Naive thymus-derived CD8-positive, alpha-beta T cell (primary cell): Measurements from ENCODE around the gene APBA1. TPM values are rescaled to one million over a fixed set of nuclear protein-coding genes. Genes with fewer than 3 reads are reported as not detected.
A peak's percentile ranks its signal among the peaks of the same experiment; 100 is the strongest.

Experiments used
- ATAC-seq, 2 donors: fragments of 150-1000 bp; cut with Tn5 transposase in 1 of 2; sonication (Bioruptor Pico), chemical (Tn5 transposase) in 1 of 2; 1 replicate in 1 of 2; 2 replicates in 1 of 2; pipeline ENCODE4 v1.10.0; 2021; ENCODE audit warnings: mild to moderate bottlenecking in 2 of 2, moderate library complexity in 2 of 2
- POLR2A ChIA-PET: fragments of 350-600 bp; sonication (Branson Sonifier 250); formaldehyde crosslinking; loops from one replicate; lab custom pipeline; 2021; ENCODE audit warnings: antibody characterized with exemption; lab: Charles Lee
- DNase-seq, 10 donors: peaks; one replicate each; pipeline versions ENCODE4 v3.0.0 to v3.0.0-alpha.2; 2020 to 2022
- H3K27ac Mint-ChIP-seq, 10 donors: one replicate each; pipeline ENCODE4 v1.8.0; 2020 to 2022; ENCODE audit warnings: mild to moderate bottlenecking in 10 of 10, mixed read lengths in 10 of 10, moderate library complexity in 4 of 10, inconsistent platforms in 1 of 10
- H3K27me3 Mint-ChIP-seq, 5 donors: one replicate each; pipeline ENCODE4 v1.8.0; 2021 to 2022; ENCODE audit warnings: mixed read lengths in 5 of 5
- H3K36me3 Mint-ChIP-seq, 3 donors: one replicate each; pipeline ENCODE4 v1.8.0; 2020 to 2022; ENCODE audit warnings: mixed read lengths in 3 of 3, mild to moderate bottlenecking in 2 of 3, inconsistent platforms in 1 of 3
- H3K4me1 Mint-ChIP-seq, 4 donors: one replicate each; pipeline ENCODE4 v1.8.0; 2021 to 2022; ENCODE audit warnings: mixed read lengths in 4 of 4
- H3K4me3 Mint-ChIP-seq, 10 donors: one replicate each; pipeline ENCODE4 v1.8.0; 2020 to 2022; ENCODE audit warnings: mild to moderate bottlenecking in 10 of 10, mixed read lengths in 10 of 10, moderate library complexity in 6 of 10, inconsistent platforms in 1 of 10
- H3K9me3 Mint-ChIP-seq, 9 donors: one replicate each; pipeline ENCODE4 v1.8.0; 2020 to 2022; ENCODE audit warnings: mixed read lengths in 9 of 9, mild to moderate bottlenecking in 3 of 9, inconsistent platforms in 1 of 9, moderate library complexity in 1 of 9
- polyA plus RNA-seq, 3 donors: library from polyadenylated mRNA; unstranded; fragments of 300-500 nt; fragmentation: Illumina TruSeq; gene quantifications; one replicate each; pipeline ENCODE4 v1.2.3, GENCODE V29; 2021
- total RNA-seq, 8 experiments: library from RNA in 2 of 8; stranded (reverse) in 2 of 8; gene quantifications; one replicate each; pipeline ENCODE4 v1.2.3 and lab custom pipeline; 2021 to 2026

The APBA1 gene
- total and polyA plus RNA-seq, 5 experiments from 2014 or later = 0.03 to 1.2 (median 0.49) TPM; not detected in 2

DNA sequence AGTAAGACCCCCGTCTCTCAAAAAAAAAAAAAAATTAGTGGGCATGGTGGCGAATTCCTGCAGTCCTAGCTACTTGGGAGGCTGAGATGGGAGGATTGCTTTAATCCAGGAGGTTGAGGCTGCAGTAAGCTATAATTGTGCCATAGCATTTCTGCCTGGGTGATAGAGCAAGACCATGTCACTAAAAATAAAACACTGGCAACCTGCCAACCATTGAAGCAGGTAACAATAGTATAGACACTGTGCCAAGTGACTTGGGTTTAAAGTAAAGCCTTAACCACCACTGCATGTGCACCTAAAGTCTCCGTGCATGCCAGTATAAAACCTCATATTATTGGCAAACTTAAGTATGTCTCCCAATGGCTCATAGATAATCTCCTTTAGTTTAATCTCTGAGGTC lies 3.4 kb upstream of the APBA1 start:
- Mint-ChIP-seq H3K4me1 (peaks cover 5 to 22% (median 14%) of the 10 kb centered on the region in 4 donors), H3K27me3 (peaks cover 0 to 16% (median 7%) of the 10 kb centered on the region in 5 donors), H3K36me3 (no peaks in the 10 kb centered on the region), H3K27ac (no peak overlapping the region), H3K4me3 (no peak overlapping the region), H3K9me3 (peaks cover 0 to 2% (median 0%) of the 10 kb centered on the region in 9 donors)
- no peak for DNase-seq
- no peak for ATAC-seq
- POLR2A ChIA-PET = no interaction called here

DNA sequence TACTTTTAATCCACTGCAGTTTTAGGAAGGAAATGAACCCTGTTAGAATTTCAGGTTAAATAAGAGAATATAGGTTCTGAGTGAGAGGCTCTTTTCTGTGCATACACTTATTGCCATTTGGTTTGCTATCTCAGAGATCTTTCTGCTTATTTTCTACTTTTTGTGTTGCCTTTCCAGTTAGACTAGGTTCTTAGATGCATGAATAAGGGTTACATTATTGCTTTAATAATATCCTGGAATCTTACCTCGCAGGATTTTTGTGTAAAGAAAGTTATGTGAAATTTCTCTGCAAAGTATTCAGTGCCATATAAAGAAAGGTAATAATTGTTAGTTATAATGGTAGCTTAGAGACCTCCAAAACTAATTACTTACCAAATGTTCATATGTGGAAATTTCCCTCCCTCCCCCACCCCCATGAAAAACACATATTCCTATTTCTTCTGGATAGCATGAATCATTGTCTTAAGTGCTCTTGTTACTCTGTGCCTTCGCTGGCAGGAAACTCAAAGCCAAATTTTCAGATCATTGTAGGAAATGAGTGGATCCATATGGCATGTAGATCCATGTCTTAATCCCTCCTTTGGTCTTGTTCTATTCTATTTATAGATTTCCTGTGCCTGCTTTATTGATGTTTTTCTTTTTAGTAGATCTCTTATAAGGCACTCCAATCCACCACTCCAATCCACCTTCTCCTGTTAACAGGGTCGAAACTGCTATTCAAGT lies 2.7 kb upstream of the APBA1 start:
- H3K27me3 Mint-ChIP-seq = peaks cover 0 to 21% (median 7%) of the 10 kb centered on the region in 5 donors
- H3K27ac Mint-ChIP-seq = peak overlapping the region in 4 of 10 donors; percentile 3 to 73 (median 14)

DNA sequence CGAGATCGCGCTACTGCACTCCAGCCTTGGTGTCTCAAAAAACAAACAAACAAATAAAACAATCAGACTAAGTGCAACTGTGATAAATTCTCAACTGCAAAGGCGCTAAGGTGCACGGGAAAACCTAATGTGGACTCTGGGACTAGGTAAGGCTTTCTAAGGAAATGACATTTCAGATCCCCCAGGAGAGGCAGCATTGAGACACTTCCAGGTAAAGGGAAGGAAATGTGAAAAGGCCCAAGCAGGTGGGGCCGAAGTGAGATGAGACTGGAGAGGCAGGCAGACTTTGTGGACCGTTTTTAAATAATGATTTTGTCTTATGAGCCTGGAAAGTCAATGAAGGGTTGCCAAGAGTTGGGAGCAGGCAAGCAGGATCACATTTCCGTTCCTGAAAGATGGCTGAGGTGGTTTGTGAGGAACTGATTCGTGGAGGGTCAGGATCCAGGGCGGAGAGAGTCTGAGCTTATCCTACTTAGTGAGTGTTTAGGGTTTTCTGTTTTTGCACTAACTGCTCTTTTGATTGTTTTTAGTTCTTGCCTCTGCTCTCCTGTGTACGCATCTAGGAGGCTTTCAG lies 2.0 kb upstream of the APBA1 start:
- Mint-ChIP-seq H3K27me3 (peaks cover 0 to 21% (median 9%) of the 10 kb centered on the region in 5 donors), H3K27ac (peak overlapping the region in 2 of 10 donors; percentile 13 to 23), H3K9me3 (peaks cover 0 to 2% (median 0%) of the 10 kb centered on the region in 9 donors), H3K4me1 (peaks cover 5 to 22% (median 14%) of the 10 kb centered on the region in 4 donors), H3K4me3 (peak overlapping the region in 5 of 10 donors; percentile 3 to 81 (median 28)), H3K36me3 (no peaks in the 10 kb centered on the region)
- DNase-seq = no peak
- ATAC-seq = no peak
- POLR2A ChIA-PET = interaction anchor here (2.6 kb wide), 1 partner anchor 85 kb away, joined by 15 read pairs; the partner anchor contains the start of gene PTAR1

More for the DNA sequence above, 2.7 kb upstream of the APBA1 start:
- Mint-ChIP-seq H3K4me1 (peaks cover 5 to 22% (median 14%) of the 10 kb centered on the region in 4 donors), H3K4me3 (peak overlapping the region in 2 of 10 donors; percentile 18 to 59), H3K9me3 (peaks cover 0 to 2% (median 0%) of the 10 kb centered on the region in 9 donors), H3K36me3 (no peaks in the 10 kb centered on the region)
- ATAC-seq (no peak), DNase-seq (no peak)
- POLR2A ChIA-PET = no interaction called here

DNA sequence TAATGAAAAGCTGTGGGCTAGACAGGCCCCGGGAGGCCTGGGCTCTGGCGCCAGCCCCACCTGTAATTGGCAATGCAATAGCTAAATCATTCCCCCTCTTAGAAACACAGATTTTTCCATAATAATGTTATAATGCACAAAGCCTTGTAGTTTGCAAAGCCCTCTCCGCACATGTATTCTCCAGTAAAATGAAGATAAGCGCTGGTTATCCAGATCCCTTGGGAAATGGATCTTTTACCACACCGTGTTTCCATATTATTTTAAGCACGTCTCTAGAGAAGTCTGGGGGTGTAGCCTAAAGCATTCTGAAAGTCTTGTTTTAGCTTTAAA lies 1.1 kb upstream of the APBA1 start:
- H3K9me3 Mint-ChIP-seq = no peaks in the 10 kb centered on the region
- POLR2A ChIA-PET = interaction anchor here (2.6 kb wide), 1 partner anchor 86 kb away, joined by 15 read pairs; the partner anchor contains the start of gene PTAR1
- H3K27me3 Mint-ChIP-seq = peaks cover 0 to 21% (median 4%) of the 10 kb centered on the region in 5 donors
- ATAC-seq (no peak), DNase-seq (no peak)
- peaks cover 5 to 22% (median 14%) of the 10 kb centered on the region in 4 donors for H3K4me1 Mint-ChIP-seq
- H3K27ac Mint-ChIP-seq = peak overlapping the region in 3 of 10 donors; percentile 9 to 75 (median 11)
- H3K4me3 Mint-ChIP-seq = peak overlapping the region; percentile 80 to 91 (median 85)
- no peaks in the 10 kb centered on the region for H3K36me3 Mint-ChIP-seq

DNA sequence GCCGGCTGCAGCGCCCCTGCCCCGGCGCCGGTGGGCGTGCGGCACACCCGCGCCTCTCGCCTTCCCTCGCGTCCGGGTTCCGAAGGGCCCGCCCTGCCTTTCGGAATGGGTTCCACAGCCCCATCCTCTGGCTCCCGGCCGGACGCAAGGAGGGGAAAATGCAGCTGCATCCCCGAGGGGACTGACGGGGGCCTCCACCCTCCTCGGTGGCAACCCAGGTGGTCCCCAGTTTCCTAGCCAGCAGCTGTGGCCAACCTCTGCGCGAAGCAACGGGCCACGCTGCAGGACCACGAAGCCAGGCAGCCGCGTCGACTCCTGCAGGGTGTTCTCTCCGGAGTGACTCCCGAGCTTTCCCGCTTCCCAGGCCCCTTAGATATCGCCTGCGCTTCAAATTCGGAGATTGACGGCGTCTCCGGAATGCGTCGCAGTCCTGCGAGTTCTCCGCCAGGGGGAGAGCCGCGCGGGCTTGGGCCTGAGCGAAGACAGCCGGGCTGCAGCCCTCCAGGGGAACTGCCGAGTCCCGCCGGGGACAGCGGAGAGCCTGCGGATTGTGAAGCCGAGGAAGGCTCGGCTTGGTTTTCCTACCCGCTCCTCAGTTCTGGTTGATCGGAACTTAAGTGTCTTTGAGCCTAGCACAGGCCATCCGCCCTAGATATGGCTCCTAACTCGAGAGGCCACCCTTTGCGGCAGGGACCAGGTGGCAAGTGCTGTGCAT lies 582 bp upstream of the APBA1 start:
- peak; percentile 57 to 80 (median 65) for DNase-seq
- POLR2A ChIA-PET = interaction anchor here (2.6 kb wide), 1 partner anchor 87 kb away, joined by 15 read pairs; the partner anchor contains the start of gene PTAR1
- Mint-ChIP-seq H3K36me3 (no peaks in the 10 kb centered on the region), H3K4me3 (peak overlapping the region; percentile 80 to 91 (median 85)), H3K27ac (peak overlapping the region in 7 of 10 donors; percentile 2 to 75 (median 11)), H3K4me1 (peaks cover 5 to 22% (median 14%) of the 10 kb centered on the region in 4 donors), H3K9me3 (no peaks in the 10 kb centered on the region), H3K27me3 (peaks cover 0 to 21% (median 4%) of the 10 kb centered on the region in 5 donors)
- ATAC-seq = peak; percentile 86

DNA sequence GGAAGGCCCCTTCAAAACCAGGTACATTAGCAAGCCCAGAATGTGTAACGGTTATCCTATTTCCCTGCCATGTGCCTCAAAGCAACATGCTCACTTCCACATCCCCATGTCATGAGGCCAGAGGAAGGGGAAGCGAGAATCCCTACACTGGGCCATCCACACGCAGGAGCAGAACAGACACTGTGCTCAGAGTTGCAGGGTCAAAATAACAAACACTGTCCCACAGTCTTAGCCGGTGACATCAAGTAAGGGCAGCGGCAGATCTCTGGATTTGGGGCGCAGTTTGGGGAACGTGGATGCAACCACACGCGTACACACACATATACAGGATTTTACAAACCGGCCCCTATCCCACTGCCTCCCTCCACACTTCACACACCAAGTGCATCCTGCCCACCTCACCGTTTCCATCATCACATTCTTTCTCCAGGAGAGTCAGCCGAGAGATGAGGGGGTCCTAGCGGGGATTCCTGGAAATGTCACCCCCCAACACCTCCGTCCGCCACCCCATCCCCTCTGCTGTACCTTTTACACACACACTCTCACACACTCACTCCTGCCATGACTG lies 776 bp downstream of the APBA1 start:
- Mint-ChIP-seq H3K4me3 (peak overlapping the region; percentile 61 to 86 (median 76)), H3K4me1 (peaks cover 5 to 22% (median 14%) of the 10 kb centered on the region in 4 donors), H3K9me3 (no peaks in the 10 kb centered on the region), H3K27me3 (peaks cover 0 to 15% (median 3%) of the 10 kb centered on the region in 5 donors), H3K36me3 (no peaks in the 10 kb centered on the region), H3K27ac (peak overlapping the region in 5 of 10 donors; percentile 23 to 56 (median 43))
- DNase-seq = peak in 1 of 10 donors; percentile 3
- ATAC-seq = no peak
- POLR2A ChIA-PET = interaction anchor here (2.6 kb wide), 1 partner anchor 88 kb away, joined by 15 read pairs; the partner anchor contains the start of gene PTAR1

DNA sequence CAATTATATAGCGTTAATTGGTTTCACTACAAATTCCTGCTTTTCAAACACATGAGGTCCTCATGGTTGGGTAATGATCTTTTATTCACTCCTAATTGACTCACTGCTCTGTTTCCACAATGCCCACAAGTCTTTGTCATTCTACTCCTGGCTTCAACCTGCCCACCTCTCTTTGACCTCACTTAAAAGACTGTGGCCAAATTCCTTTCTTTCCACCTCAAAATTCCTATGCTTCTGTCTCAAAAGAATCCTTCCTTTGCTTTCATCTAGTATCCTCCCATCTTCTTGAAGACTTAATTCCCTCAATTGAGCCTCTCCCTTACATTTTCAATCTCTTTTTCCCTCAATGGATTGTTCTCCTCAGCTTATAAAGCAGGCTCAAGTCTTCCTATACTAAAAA lies 4.9 kb downstream of the APBA1 start:
- Mint-ChIP-seq H3K27me3 (peaks cover 0 to 24% (median 10%) of the 10 kb centered on the region in 5 donors), H3K9me3 (no peaks in the 10 kb centered on the region), H3K27ac (no peak overlapping the region), H3K4me3 (no peak overlapping the region), H3K4me1 (peaks cover 3 to 7% (median 7%) of the 10 kb centered on the region in 4 donors), H3K36me3 (no peaks in the 10 kb centered on the region)
- DNase-seq = no peak
- no peak for ATAC-seq
- POLR2A ChIA-PET = no interaction called here

DNA sequence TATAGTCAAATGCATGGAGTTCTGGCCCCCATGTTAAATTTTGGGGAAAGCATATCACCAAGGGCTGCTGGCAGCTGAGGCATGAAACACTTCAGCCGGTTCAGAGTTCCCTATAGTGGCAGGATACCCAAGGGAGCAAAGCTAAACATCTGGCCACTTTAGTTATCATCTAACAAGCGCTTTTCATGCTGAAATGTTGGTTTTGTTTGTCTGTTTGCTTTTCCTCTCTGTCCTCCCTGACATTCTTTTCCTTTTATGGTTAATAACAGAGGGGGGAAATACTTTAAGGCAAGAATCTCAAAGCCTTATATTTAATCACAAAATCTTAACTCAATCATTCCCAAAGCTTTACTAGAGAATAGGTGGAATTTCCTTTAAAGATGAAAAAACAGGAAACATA lies 11.9 kb downstream of the APBA1 start:
- no peak for ATAC-seq

DNA sequence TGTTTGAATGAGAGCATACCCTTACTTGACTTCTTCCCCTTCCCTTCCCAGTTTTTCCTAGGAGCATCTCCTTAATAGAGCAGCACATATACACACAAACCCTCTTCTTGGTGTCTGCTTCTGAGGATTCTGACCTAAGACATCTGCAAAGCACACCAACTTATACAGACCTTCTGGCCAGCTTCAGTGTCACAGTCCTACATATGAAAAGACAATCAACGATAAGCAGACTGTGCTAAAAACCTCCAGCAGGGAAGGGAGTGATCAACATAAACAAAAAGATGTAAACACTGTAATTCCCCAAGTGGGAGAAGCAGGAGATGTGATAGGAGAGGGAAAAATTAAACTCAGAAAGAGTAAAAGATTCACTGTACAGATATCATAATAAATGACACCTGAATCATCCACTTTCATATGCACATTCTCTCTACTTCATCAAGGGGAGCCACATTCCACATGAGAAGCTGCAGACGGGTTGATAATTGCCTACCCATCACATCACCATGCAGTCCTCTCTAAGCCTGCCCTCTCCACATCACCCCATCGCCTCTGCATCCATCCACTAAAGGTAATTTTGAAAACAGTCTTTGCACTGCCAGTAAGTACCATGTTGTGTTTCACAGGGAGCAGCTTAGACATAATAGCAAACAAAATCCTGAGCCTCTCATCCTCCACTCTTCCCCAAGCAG lies 13.0 kb downstream of the APBA1 start:
- no peaks in the 10 kb centered on the region for H3K36me3 Mint-ChIP-seq
- DNase-seq (no peak), ATAC-seq (no peak)
- no peak overlapping the region for H3K4me3 Mint-ChIP-seq
- no peaks in the 10 kb centered on the region for H3K4me1 Mint-ChIP-seq
- H3K9me3 Mint-ChIP-seq = no peaks in the 10 kb centered on the region
- peaks cover 9 to 19% (median 13%) of the 10 kb centered on the region in 5 donors for H3K27me3 Mint-ChIP-seq
- H3K27ac Mint-ChIP-seq = no peak overlapping the region
- POLR2A ChIA-PET = no interaction called here

More for the DNA sequence above, 11.9 kb downstream of the APBA1 start:
- no peaks in the 10 kb centered on the region for H3K4me1 Mint-ChIP-seq
- no peaks in the 10 kb centered on the region for H3K9me3 Mint-ChIP-seq
- POLR2A ChIA-PET = no interaction called here
- H3K4me3 Mint-ChIP-seq = no peak overlapping the region
- H3K27ac Mint-ChIP-seq = no peak overlapping the region
- no peak for DNase-seq
- H3K27me3 Mint-ChIP-seq = peaks cover 9 to 19% (median 13%) of the 10 kb centered on the region in 5 donors
- H3K36me3 Mint-ChIP-seq = no peaks in the 10 kb centered on the region

DNA sequence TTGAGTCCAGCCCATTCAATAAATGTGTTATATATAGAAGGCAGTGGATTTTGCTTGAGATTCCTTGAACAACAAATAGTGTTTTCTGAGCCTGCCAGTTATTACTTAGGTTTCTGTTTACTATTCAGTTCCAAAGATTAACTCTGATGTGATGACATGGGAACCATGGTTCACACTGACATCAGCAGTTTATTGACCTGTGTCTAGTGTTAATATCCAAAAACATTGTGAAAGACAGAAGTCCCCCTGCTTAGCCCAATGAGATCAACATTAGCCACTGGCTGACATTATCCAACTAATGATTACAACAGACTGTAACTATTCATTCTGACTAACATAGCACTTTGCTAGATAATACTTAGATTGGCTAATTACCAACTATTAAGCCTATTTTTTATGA lies 14.9 kb downstream of the APBA1 start:
- no peak overlapping the region for H3K4me3 Mint-ChIP-seq
- H3K27ac Mint-ChIP-seq = no peak overlapping the region
- H3K4me1 Mint-ChIP-seq = no peaks in the 10 kb centered on the region
- ATAC-seq (no peak), DNase-seq (no peak)
- H3K9me3 Mint-ChIP-seq = no peaks in the 10 kb centered on the region
- no peaks in the 10 kb centered on the region for H3K36me3 Mint-ChIP-seq
- H3K27me3 Mint-ChIP-seq = peaks cover 5 to 17% (median 11%) of the 10 kb centered on the region in 5 donors
- POLR2A ChIA-PET = no interaction called here

DNA sequence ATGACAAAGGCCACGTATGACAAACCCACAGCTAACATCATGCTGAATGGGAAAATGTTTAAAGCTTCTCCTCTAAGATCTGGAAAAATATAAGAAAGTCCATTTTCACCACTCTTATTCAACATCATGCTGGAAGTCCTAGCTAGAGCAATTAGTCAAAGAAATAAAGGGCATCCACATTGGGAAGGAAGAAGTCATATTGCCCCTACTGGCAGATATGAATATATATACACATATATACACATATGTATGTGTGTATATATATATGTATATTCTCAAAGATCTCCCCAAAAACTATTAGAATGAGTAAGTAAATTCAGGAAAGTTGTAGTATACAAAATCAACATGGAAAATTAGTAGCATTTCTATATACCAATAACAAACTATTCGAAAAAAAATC lies 17.1 kb downstream of the APBA1 start:
- Mint-ChIP-seq H3K27me3 (peaks cover 1 to 13% (median 10%) of the 10 kb centered on the region in 5 donors), H3K4me3 (no peak overlapping the region), H3K27ac (no peak overlapping the region), H3K36me3 (no peaks in the 10 kb centered on the region), H3K4me1 (no peaks in the 10 kb centered on the region), H3K9me3 (no peaks in the 10 kb centered on the region)
- POLR2A ChIA-PET = no interaction called here
- ATAC-seq = no peak
- DNase-seq = no peak

DNA sequence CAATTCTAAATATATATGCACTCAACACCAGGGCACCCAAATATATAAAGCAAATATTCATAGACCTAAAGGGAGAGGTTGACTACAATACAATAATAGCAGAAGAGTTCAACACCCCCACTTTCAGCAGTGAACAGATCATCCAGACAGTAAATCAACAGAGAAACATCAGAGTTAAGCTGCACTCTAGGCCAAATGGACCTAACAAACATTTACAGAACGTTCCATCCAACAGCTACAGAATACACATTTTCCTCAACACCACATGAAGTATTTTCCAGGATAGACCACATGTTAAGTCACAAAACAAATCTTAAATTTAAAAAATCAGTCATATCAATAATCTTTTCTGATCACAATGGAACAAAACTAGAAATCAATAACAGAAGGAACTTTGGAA lies 18.9 kb downstream of the APBA1 start:
- Mint-ChIP-seq H3K36me3 (no peaks in the 10 kb centered on the region), H3K27me3 (peaks cover 4 to 22% (median 13%) of the 10 kb centered on the region in 5 donors), H3K4me3 (no peak overlapping the region), H3K4me1 (no peaks in the 10 kb centered on the region), H3K27ac (no peak overlapping the region), H3K9me3 (no peaks in the 10 kb centered on the region)
- ATAC-seq = no peak
- POLR2A ChIA-PET = no interaction called here
- DNase-seq = no peak
